ENCODE results near the gene COL5A1.

DNA sequence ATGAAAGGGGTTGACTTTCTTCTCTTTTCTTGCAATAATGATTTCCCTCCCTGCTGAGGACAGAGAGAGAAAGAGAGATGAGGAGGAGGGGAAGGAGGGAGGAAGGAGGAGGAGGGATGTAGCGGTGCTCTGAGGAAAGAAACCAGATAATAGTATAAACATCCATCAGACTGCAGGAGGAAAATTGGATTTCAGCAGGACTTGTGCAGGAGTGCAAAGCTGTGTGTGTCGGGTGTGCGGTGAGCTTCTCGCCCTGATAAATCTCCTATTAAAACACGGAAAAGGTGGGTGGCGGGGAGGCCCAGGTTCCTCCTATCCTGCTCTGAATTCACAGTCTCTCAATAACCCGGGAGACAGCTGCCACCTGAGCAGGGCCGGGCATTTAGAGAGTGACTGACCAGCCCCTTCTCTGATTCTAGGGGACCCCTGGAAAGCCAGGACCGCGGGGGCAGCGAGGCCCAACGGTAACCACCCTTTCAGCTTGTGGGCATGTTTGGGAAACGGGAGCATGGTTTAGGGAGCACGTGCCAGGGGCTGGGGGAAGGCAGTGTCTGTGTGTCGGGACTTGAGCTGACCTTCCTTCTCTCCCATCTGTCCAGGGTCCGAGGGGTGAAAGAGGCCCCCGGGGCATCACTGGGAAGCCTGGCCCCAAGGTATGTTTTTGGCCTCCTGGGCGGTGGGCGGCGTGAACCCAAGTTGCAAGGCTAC is 153.2 kb downstream of the COL5A1 start:
- no peak for TF ChIP-seq EZH2 (IDR thresholded peaks at IDR 0.05)
- TF ChIP-seq, protein P1, sequence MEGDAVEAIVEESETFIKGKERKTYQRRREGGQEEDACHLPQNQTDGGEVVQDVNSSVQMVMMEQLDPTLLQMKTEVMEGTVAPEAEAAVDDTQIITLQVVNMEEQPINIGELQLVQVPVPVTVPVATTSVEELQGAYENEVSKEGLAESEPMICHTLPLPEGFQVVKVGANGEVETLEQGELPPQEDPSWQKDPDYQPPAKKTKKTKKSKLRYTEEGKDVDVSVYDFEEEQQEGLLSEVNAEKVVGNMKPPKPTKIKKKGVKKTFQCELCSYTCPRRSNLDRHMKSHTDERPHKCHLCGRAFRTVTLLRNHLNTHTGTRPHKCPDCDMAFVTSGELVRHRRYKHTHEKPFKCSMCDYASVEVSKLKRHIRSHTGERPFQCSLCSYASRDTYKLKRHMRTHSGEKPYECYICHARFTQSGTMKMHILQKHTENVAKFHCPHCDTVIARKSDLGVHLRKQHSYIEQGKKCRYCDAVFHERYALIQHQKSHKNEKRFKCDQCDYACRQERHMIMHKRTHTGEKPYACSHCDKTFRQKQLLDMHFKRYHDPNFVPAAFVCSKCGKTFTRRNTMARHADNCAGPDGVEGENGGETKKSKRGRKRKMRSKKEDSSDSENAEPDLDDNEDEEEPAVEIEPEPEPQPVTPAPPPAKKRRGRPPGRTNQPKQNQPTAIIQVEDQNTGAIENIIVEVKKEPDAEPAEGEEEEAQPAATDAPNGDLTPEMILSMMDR (IDR thresholded peaks at IDR 0.05) = no peak
